DOHH2 (cell line): Measurements from ENCODE around the gene IRGC.

Experiments
- CTCF ChIP-seq: fragments of 200-600 bp; sonication (generic); IDR thresholded peaks from one replicate; pipeline ENCODE4 v1.5.1; 2014; ENCODE audit warnings: antibody characterized with exemption, mild to moderate bottlenecking, low read depth, low read length; ENCODE audit not compliant: poor library complexity, severe bottlenecking
- EZH2phosphoT487 ChIP-seq: fragments of 200-600 bp; sonication (generic); IDR thresholded peaks from 2 replicates; pipeline ENCODE4 v1.6.1; 2017; ENCODE audit warnings: borderline replicate concordance, mild to moderate bottlenecking, antibody characterized with exemption, low read length, moderate library complexity, mixed read lengths

GRCh38 chr19:43748685-43749084, 32.8 kb downstream of the IRGC start:
- TF ChIP-seq CTCF: no peak
- no peak for TF ChIP-seq EZH2phosphoT487
